ENCODE results near the gene UPF2.
"Not testable (repeated sequence)": the region's sequence is repeated elsewhere in the genome, so short reads cannot be mapped to it uniquely, and the experiment has no call there.

Gene UPF2

GRCh38 chr10:12036073-12036655 is 6.4 kb downstream of the UPF2 start:
- Histone ChIP-seq H3K27ac (ENCODE audit: low read depth, low read length) (no peak overlapping the region), H3K9ac (ENCODE audit: low read length) (no peak overlapping the region), H3K4me1 (ENCODE audit: insufficient read depth, low read length) (peaks cover 8% of the 10 kb centered on the region), H3K9me3 (ENCODE audit: low read length) (no peaks in the 10 kb centered on the region), H3K27me3 (ENCODE audit: control insufficient read depth in 1 of 2, insufficient read depth in 2 of 2, low read length in 2 of 2) (no peaks in the 10 kb centered on the region), H3K36me3 (ENCODE audit: insufficient read depth, low read length) (peaks cover 5% of the 10 kb centered on the region), H3K4me3 (ENCODE audit: low read depth in 1 of 2, low read length in 2 of 2) (no peak overlapping the region)

- H3K27me3 ChIP-seq (ENCODE audit: control insufficient read depth in 1 of 2, insufficient read depth in 2 of 2, low read length in 2 of 2) = no peaks in the 10 kb centered on the region
- no peaks in the 10 kb centered on the region for H3K4me1 ChIP-seq (ENCODE audit: insufficient read depth, low read length)
- H3K27ac ChIP-seq (ENCODE audit: low read depth, low read length) = no peak overlapping the region
- H3K4me3 ChIP-seq (ENCODE audit: low read depth in 1 of 2, low read length in 2 of 2) = no peak overlapping the region
- no peaks in the 10 kb centered on the region for H3K9me3 ChIP-seq (ENCODE audit: low read length)
- peaks cover 11% of the 10 kb centered on the region for H3K36me3 ChIP-seq (ENCODE audit: insufficient read depth, low read length)
- no peak overlapping the region for H3K9ac ChIP-seq (ENCODE audit: low read length)
These were observed 11.2 kb downstream of the UPF2 start for GRCh38 chr10:12031404-12031803.

- H3K36me3 ChIP-seq (ENCODE audit: insufficient read depth, low read length) = peaks cover 6% of the 10 kb centered on the region
These were observed 15.1 kb downstream of the UPF2 start for GRCh38 chr10:12027539-12027938.

GRCh38 chr10:12025591-12025990 is 17.0 kb downstream of the UPF2 start:
- H3K36me3 ChIP-seq (ENCODE audit: insufficient read depth, low read length) = peaks cover 6% of the 10 kb centered on the region
- no peak overlapping the region for H3K9ac ChIP-seq (ENCODE audit: low read length)
- no peak overlapping the region for H3K27ac ChIP-seq (ENCODE audit: low read depth, low read length)

More at GRCh38 chr10:12027539-12027938, 15.1 kb downstream of the UPF2 start:
- H3K4me1 ChIP-seq (ENCODE audit: insufficient read depth, low read length) = no peaks in the 10 kb centered on the region
- H3K27ac ChIP-seq (ENCODE audit: low read depth, low read length) = no peak overlapping the region
- no peak overlapping the region for H3K4me3 ChIP-seq (ENCODE audit: low read depth in 1 of 2, low read length in 2 of 2)
- H3K9ac ChIP-seq (ENCODE audit: low read length) = no peak overlapping the region
- no peaks in the 10 kb centered on the region for H3K27me3 ChIP-seq (ENCODE audit: control insufficient read depth in 1 of 2, insufficient read depth in 2 of 2, low read length in 2 of 2)
- H3K9me3 ChIP-seq (ENCODE audit: low read length) = no peaks in the 10 kb centered on the region

GRCh38 chr10:12022580-12023257 is 19.9 kb downstream of the UPF2 start:
- H3K4me3 ChIP-seq (ENCODE audit: low read depth in 1 of 2, low read length in 2 of 2) = no peak overlapping the region
- no peaks in the 10 kb centered on the region for H3K36me3 ChIP-seq (ENCODE audit: insufficient read depth, low read length)
- H3K4me1 ChIP-seq (ENCODE audit: insufficient read depth, low read length) = peaks cover 11% of the 10 kb centered on the region
- H3K27me3 ChIP-seq (ENCODE audit: control insufficient read depth in 1 of 2, insufficient read depth in 2 of 2, low read length in 2 of 2) = no peaks in the 10 kb centered on the region
- no peak overlapping the region for H3K27ac ChIP-seq (ENCODE audit: low read depth, low read length)
- H3K9me3 ChIP-seq (ENCODE audit: low read length) = no peaks in the 10 kb centered on the region
- H3K9ac ChIP-seq (ENCODE audit: low read length) = no peak overlapping the region

More at GRCh38 chr10:12025591-12025990, 17.0 kb downstream of the UPF2 start:
- H3K4me1 ChIP-seq (ENCODE audit: insufficient read depth, low read length) = no peaks in the 10 kb centered on the region
- no peak overlapping the region for H3K4me3 ChIP-seq (ENCODE audit: low read depth in 1 of 2, low read length in 2 of 2)
- H3K9me3 ChIP-seq (ENCODE audit: low read length) = no peaks in the 10 kb centered on the region
- H3K27me3 ChIP-seq (ENCODE audit: control insufficient read depth in 1 of 2, insufficient read depth in 2 of 2, low read length in 2 of 2) = no peaks in the 10 kb centered on the region

- peaks cover 11% of the 10 kb centered on the region for H3K4me1 ChIP-seq (ENCODE audit: insufficient read depth, low read length)
- H3K27ac ChIP-seq (ENCODE audit: low read depth, low read length) = no peak overlapping the region
- H3K9ac ChIP-seq (ENCODE audit: low read length) = no peak overlapping the region
- H3K36me3 ChIP-seq (ENCODE audit: insufficient read depth, low read length) = no peaks in the 10 kb centered on the region
- H3K4me3 ChIP-seq (ENCODE audit: low read depth in 1 of 2, low read length in 2 of 2) = no peak overlapping the region
- H3K9me3 ChIP-seq (ENCODE audit: low read length) = no peaks in the 10 kb centered on the region
- H3K27me3 ChIP-seq (ENCODE audit: control insufficient read depth in 1 of 2, insufficient read depth in 2 of 2, low read length in 2 of 2) = no peaks in the 10 kb centered on the region
These were observed 22.0 kb downstream of the UPF2 start for GRCh38 chr10:12020574-12020973.

DNA sequence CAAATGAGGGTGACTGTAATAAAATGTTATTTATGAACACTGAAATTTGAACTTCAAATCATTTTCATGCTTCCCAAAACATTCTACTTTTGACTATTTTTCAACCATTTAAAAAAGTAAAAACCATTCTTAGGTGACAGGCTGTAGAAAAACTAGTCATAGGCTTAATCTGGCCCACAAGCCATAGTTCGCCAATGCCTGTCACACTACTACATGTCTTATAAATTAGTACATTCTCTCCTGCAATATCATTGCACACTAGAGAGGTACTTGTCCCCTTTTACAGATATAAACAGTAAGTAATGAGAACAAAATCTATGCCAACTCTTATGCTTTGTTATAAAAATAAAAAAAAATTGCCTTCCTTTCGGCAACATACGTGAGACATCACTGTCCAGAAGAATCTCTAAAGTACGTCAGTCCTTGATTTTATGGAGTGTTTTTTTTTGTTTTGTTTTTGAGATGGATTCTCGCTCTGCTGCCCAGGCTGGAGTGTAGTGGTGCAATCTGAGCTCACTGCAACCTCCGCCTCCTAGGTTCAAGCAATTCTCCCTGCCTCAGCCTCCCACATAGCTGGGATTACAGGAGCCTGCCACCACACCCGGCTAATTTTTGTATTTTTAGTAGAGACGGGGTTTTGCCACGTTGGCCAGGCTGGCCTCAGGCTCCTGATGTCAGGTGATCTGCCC is 23.2 kb downstream of the UPF2 start:
- no peak overlapping the region for H3K27ac ChIP-seq (ENCODE audit: low read depth, low read length)

GRCh38 chr10:12018438-12019282 is 23.9 kb downstream of the UPF2 start:
- H3K27ac ChIP-seq (ENCODE audit: low read depth, low read length) = no peak overlapping the region
- no peak overlapping the region for H3K9ac ChIP-seq (ENCODE audit: low read length)
- no peaks in the 10 kb centered on the region for H3K36me3 ChIP-seq (ENCODE audit: insufficient read depth, low read length)
- no peaks in the 10 kb centered on the region for H3K27me3 ChIP-seq (ENCODE audit: control insufficient read depth in 1 of 2, insufficient read depth in 2 of 2, low read length in 2 of 2)
- H3K4me1 ChIP-seq (ENCODE audit: insufficient read depth, low read length) = peaks cover 11% of the 10 kb centered on the region
- no peak overlapping the region for H3K4me3 ChIP-seq (ENCODE audit: low read depth in 1 of 2, low read length in 2 of 2)
- H3K9me3 ChIP-seq (ENCODE audit: low read length) = no peaks in the 10 kb centered on the region

More for the DNA sequence above, 23.2 kb downstream of the UPF2 start:
- no peak overlapping the region for H3K9ac ChIP-seq (ENCODE audit: low read length)
- no peaks in the 10 kb centered on the region for H3K27me3 ChIP-seq (ENCODE audit: control insufficient read depth in 1 of 2, insufficient read depth in 2 of 2, low read length in 2 of 2)
- H3K4me1 ChIP-seq (ENCODE audit: insufficient read depth, low read length) = peaks cover 11% of the 10 kb centered on the region
- no peak overlapping the region for H3K4me3 ChIP-seq (ENCODE audit: low read depth in 1 of 2, low read length in 2 of 2)
- H3K36me3 ChIP-seq (ENCODE audit: insufficient read depth, low read length) = no peaks in the 10 kb centered on the region
- H3K9me3 ChIP-seq (ENCODE audit: low read length) = no peaks in the 10 kb centered on the region

- Histone ChIP-seq H3K27me3 (ENCODE audit: control insufficient read depth in 1 of 2, insufficient read depth in 2 of 2, low read length in 2 of 2) (no peaks in the 10 kb centered on the region), H3K27ac (ENCODE audit: low read depth, low read length) (no peak overlapping the region), H3K9ac (ENCODE audit: low read length) (no peak overlapping the region), H3K36me3 (ENCODE audit: insufficient read depth, low read length) (peaks cover 5% of the 10 kb centered on the region), H3K4me3 (ENCODE audit: low read depth in 1 of 2, low read length in 2 of 2) (no peak overlapping the region), H3K9me3 (ENCODE audit: low read length) (no peaks in the 10 kb centered on the region), H3K4me1 (ENCODE audit: insufficient read depth, low read length) (peaks cover 6% of the 10 kb centered on the region)
These were observed 28.7 kb downstream of the UPF2 start for GRCh38 chr10:12013926-12014325.

GRCh38 chr10:12013391-12013790 is 29.2 kb downstream of the UPF2 start:
- H3K36me3 ChIP-seq (ENCODE audit: insufficient read depth, low read length); H3K9me3 ChIP-seq (ENCODE audit: low read length); H3K4me1 ChIP-seq (ENCODE audit: insufficient read depth, low read length); H3K27me3 ChIP-seq (ENCODE audit: control insufficient read depth in 1 of 2, insufficient read depth in 2 of 2, low read length in 2 of 2); H3K27ac ChIP-seq (ENCODE audit: low read depth, low read length); H3K4me3 ChIP-seq (ENCODE audit: low read depth in 1 of 2, low read length in 2 of 2); H3K9ac ChIP-seq (ENCODE audit: low read length): not testable (repeated sequence)

DNA sequence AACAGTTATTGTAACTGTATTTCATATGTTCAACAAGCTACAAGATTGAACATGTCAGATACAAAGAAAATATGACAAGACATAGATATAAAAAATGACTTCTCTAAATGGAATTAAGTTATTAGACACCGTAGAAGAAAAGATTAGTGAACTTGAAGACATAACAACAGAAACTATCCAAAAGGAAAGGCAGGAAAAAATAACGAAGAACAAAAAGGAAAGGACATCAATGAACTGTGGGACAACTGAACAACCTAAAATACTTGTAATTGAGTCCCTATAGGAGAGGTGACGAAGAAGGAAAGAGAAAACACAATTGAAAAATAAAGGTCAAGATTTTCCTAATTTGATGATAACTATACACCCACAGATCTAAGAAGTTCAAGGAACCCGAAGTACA is 32.3 kb downstream of the UPF2 start:
- Histone ChIP-seq H3K4me3 (ENCODE audit: low read depth in 1 of 2, low read length in 2 of 2) (no peak overlapping the region), H3K9ac (ENCODE audit: low read length) (no peak overlapping the region), H3K36me3 (ENCODE audit: insufficient read depth, low read length) (peaks cover 5% of the 10 kb centered on the region), H3K9me3 (ENCODE audit: low read length) (no peaks in the 10 kb centered on the region), H3K4me1 (ENCODE audit: insufficient read depth, low read length) (no peaks in the 10 kb centered on the region), H3K27me3 (ENCODE audit: control insufficient read depth in 1 of 2, insufficient read depth in 2 of 2, low read length in 2 of 2) (no peaks in the 10 kb centered on the region), H3K27ac (ENCODE audit: low read depth, low read length) (no peak overlapping the region)
